Hematopoietic multipotent progenitor cell treated with erythropoietin and hydrocortisone succinate and interleukin-3 and kit ligand, for 15 days (in vitro differentiated cells): ENCODE data around the gene DUSP19.

ENCODE experiments used
- DNase-seq: peaks from one replicate; pipeline ENCODE4 v3.0.0-alpha.2; 2015; ENCODE audit warnings: low spot score

DUSP19 gene

DNA sequence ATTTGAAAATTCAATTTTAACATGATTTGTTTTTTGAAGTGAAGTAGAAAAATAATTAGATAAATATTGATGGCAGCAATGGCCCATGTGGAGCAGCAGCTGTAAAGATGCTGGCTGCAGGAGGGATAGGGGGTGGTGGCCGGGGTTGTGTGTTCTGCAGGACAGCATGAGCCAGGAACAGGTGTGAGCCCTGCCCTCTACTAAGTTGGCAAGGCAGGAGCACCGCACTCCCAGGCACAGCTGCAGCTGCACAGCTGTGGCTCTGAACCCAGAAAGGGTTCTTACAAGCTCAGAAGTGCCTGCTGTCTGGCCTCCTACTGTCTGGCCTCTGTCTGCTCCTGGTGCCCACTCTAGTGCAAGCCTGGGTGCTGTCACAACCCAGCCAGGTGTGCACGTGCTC is 10.0 kb upstream of the DUSP19 start:
- DNase-seq = no peak

DNA sequence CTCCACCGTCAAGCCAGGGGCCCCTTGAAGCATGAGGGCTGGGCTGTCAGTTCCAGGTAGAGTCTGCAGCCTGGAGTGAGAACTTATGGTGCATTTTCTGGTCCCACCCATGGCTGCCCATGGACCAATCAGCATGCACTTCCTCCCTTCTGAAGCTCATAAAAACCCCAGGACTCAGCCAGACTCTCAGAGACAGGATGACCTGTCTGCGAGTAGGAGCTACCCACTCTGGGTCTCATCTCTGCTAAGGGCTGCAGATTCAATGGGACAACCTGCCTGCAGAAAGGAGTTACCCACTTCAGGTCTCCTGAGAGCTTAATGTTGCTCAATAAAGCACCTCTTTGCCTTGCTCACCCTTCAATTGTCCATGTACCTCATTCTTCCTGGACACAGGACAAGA is 9.4 kb upstream of the DUSP19 start:
- no peak for DNase-seq

DNA sequence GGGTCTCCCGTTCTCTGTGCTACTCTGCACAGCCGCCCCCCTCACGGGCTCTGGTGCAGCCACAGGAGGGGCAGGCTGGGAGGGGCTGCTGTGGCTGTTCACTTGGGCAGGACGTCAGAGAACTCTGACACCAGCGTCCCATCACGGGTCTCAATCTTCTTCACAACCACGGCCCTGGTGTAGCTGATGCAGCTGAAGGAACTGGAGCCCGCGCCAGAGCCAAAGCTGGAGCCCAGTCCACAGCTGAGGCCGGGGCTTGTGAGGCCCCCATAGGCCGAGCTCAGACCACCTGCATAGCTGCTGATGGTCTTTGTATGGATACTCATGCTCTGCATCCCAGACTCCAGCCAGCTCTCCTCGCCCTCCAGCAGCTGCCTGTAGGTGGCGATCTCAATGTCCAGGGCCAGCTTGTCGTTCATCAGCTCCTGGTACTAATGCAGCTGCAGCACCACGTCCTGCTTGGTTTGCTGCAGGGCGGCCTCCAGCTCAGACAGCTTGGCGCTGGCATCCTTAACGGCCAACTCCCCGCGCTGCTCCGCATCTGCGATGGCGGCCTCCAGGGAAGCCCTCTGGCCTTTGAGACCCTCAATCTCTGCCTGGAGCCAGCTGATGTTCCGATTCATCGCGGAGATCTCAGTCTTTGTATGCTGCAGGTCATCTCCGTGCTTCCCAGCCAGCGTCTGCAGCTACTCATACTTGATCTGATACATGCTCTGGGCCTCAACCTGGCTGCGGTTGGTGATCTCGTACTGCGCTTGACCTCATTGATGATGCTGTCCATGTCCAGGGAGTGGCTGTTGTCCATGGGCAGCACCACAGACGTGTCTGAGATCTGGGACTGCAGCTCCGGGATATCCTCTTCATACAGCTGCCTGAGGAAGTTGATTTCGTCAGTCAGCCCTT is 7.4 kb upstream of the DUSP19 start:
- no peak for DNase-seq

DNA sequence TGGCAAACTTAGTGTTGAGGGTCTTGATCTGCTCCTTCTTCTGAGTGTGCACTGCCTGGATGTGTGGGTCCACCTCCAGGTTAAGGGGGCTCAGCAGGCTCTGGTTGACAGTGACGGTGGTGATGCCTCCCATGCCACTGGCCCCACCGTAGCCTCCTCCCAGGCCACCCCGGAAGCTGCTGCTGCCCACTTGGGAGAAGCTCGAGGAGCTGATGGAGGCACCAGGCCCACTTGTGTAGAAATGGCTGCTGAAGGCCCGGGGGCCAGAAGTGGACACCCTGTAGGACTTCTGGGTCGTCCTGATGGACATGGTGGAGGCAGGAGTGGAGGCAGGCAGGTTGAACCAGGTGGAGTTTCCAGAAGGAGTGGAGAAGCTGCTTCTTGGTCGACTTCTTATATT is 6.4 kb upstream of the DUSP19 start:
- DNase-seq = no peak

DNA sequence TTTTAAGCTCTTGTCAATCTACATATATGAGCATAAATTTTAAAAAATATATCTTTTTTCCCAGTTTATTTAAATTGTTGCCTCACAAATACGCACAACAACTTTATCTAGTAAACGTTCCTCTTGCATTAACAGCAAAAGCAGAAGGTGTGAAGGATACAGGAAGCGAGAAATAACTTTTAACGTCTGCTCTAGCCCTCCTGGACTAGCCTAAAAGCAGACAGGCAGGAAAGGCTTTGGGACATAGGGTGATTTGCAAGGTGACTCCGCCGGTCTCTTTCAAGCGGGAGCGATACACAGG is 434 bp upstream of the DUSP19 start:
- no peak for DNase-seq

DNA sequence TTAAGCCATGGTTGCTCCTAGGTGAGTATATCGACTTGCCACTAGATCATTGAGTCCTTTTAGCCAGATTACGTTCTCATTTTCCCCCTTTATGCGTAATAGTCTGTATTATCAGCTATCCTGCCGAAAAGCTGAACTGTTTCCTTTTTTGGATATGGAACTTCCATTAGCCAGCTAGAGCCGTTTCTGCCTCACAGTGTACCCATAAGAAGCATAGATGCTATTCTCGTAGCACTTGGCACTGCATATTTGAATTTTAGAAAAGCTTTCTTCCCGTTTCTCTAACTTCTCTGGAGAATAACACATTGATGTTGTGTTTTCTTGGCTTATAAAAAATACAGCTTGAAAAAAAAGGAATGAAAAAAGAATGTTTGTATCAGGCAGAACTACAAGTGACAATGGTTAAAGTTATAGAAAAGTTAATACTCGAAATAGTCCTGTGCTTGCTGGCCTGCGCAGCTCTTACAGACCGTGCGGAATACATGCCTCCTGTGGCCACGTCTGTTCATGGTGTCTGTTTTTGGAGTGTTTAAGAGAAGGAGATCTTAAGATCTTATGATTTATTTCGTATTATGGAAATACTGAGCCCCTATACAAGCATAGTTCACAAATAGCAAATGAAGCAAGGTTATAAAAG is 710 bp downstream of the DUSP19 start:
- no peak for DNase-seq

DNA sequence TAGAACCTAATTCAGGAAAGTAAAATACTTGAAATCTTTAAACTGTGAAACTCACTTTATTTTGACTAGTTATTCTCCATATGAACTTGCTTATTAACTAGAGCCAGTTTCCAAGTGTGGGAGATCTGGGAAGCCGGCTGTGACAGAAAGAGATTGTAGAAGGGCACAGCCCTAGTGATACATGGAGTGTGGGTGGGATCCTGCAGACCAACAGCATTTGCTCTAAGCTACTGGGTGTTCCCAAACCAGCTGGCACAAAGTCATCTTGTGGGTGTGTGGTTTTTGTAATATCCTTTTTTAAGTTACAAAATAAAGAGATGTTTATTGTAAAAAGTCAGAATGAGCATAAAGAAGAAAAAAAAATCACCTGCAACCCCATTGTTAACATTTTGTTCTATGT is 3.4 kb downstream of the DUSP19 start:
- DNase-seq = no peak

DNA sequence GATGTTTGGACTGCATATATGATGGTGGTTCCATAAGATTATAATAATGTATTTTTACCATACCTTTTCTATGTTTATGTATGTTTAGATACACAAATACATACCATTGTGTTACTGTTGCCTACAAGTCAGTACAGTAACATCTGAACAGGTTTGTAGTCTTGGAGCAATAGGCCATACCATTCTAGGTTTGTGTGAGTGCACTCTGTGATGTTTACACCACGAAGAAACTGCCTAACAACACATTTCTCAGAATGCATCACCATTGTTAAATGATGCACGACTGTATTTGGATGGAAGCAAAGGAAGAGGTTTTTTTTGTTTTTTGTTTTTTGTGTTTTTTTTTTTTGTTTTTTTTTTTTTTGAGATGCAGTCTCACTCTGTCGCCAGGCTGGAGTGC is 9.5 kb downstream of the DUSP19 start:
- DNase-seq = no peak

DNA sequence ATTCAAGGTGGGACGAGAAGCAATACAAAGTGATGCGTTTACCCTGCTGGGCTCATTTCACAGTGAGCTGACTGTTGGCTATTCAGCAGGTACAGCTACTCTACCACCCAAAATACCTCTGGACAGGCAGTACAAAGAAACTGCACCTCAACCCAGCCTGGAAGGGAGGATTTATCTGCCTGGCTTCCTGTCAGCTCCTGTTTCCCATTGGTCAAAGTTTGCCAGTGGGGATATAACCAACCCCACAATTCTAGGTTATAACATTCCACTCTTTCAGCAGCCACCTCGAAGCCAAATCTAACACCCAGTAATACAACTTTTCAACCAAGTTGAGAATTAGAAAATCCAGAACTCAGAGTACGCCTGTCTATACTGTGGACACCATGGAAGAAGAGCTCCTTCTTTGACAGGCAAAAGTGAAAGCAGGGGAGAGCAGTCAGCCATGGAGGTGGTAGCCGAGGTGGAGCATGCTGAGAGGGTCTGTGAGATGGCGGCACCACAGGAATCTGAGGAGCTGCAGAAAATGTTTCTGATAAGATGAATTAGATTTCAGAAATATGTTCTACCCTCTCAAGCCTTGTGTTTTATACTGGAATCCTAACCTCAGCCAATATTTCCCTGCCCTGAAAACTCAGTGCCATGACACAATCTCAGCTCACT is 10.8 kb downstream of the DUSP19 start:
- DNase-seq = no peak

DNA sequence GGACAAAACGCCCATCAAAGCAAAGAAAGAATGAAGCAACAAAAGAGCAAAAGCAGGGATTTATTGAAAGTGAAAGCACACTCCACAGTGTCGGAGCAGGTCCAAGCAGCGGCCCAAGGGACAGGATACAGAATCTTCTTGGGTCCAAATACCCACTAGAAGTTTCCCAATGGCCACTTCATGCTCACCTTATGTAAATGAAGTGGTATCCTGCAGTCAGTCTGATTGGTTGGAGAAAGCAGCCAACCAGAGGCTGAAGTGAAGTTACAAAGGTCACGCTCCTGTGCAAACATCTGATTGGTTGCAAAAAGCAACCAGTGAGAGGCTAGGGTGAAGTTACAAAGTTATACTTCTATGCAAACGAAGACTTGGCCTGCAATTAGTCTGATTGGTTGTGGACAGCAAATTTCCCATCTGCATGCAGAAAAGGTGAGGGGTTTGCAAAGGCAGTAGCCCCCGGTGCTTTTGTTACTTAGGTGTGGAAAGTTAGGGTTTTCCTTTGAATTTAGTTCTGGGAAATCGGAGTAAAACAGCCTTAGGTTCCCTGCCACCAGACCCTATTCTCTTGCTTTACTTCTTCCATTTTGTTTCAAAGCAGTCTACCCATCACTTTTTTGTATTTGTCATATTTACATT is 12.9 kb downstream of the DUSP19 start:
- DNase-seq = no peak

DNA sequence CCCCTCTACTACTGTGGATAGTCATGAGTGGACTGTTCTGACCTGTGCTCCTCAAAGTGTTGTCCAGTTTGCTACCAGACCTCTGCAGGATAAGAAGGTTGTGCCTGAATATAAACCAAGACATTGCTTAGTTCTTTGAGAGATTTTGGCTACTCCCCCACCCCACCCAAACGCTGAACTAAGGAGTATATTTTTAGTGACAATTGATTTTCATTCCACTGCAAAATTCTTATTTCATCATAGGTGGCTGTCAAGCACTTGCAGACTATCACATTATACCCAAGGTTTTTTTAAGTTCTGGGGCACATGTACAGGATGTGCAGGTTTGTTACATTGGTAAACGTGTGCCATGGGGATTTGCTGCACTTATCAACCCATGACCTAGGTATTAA is 13.4 kb downstream of the DUSP19 start:
- no peak for DNase-seq

DNA sequence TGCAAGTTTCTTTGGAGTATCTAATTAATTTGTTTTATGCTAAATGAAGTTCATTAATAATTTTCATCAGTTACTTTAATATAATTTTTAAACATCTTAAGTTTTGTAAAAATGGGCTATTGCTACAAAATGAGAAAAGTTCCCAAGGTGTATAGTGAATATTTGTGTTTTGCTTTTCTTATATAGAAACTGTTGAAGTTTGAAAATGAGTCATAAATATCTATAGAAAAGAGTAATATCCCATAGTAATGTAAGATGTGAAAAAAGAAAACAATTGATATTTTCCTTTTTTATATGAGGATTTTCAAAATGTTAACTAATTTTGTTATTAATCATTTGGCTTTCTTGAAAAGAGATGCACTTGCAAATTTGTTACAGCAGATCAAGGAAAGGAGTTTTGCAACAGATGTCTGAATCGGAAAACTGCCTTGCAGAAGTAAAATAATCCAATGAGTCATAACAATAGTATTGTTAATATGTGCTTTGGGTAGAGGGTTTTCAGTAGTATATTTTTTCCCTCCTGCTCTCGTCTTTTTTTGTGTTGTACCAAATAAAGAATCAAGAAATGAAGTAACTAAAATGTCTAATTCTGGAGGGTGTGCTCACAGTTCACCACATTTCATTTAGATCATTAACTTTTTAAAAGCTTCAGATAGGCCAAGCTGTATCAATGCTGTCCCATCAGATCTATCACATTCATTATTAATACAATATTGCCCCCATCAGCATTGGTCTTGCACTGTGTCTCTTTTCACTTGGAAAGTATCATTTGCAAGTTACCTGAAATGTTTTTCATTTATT is 15.5 kb downstream of the DUSP19 start:
- DNase-seq = no peak

DNA sequence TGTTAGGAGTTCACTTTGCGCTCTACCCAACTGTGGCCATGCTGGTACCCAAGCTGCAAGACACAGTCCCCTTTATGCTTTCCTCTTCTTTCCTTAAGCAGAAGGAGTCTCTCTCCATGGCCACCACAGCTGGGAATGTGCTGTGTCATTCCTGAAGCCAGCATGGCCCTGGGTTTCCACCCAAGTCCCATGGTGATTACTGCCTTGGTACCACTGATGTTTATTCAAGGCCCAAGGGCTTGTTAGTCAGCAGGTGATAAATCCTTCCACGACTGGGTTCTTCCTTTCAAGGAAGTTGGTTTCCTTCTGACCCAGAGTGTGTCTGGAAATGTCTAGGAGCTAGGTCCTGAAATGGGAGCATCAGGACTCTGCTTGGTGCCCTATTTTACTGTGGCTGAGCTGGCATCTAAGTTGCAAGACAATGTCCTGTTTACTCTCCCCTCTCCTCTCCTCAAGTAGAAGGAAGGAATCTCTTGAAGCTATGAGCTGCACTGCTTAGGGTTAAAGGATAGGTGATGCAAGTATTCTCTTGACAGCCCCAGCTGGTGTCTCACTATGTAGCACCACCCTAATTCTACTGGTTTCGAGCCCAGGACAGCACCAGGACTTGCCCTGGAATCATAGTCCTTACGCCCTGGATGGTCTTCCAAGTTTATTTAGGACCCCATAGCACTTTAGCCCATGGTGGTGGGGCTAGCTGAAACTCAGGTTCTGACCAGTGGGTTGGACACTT is 27.0 kb downstream of the DUSP19 start:
- DNase-seq = no peak

DNA sequence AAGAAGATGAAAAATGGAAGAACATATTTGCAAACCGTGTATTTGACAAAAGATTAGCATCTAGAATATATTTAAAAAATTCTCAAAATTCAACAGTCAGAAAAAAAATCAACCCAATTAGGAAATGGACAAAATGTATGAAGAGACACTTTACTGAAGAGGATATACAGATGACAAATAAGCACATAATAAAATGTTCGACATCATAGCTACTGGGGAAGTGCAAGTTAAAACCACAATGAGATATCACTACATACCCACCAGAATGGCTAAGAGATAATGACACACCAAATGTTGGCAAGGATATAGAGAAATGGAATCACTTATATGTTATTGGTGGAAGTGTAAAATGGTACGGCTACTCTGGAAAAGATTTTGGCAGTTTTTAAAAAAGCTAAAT is 34.0 kb downstream of the DUSP19 start:
- no peak for DNase-seq

DNA sequence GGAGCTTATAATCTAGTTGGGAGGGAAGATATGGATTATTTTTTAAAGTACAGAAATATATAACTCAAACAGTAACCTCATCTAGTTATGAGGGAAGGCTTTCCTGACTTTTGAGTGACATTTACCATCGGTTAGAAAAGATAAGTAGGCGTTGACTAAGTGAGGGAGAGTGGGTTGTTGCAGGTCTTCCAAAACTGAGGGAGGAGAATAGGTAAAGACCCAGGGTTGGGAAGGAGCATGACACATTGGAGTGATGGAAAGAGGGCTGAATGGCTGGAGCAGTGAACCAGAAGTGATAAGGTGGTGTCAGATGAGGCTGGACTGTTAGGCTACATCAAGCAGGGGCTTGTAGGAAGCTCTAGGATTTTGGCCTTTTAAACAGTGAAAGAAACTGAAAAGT is 35.1 kb downstream of the DUSP19 start:
- DNase-seq = no peak

DNA sequence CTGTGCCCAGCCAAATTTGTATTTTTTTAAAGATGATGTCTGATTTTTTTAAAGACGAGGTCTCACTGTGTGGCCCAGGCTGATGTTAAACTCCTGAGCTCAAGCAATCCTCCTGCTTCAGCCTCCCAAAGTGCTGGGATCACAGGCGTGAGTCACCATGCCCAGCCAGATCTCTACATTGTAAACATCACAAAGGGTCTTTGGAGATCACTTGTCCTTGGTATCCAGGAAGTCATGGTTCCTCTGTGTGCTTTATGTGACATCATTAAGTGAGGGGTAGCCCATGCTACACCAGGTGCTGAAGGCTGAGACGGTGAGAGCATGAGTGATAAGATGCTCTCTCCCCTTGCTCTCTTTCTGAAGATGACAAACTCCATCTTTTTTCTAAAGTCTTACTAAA is 38.7 kb downstream of the DUSP19 start:
- no peak for DNase-seq

DNA sequence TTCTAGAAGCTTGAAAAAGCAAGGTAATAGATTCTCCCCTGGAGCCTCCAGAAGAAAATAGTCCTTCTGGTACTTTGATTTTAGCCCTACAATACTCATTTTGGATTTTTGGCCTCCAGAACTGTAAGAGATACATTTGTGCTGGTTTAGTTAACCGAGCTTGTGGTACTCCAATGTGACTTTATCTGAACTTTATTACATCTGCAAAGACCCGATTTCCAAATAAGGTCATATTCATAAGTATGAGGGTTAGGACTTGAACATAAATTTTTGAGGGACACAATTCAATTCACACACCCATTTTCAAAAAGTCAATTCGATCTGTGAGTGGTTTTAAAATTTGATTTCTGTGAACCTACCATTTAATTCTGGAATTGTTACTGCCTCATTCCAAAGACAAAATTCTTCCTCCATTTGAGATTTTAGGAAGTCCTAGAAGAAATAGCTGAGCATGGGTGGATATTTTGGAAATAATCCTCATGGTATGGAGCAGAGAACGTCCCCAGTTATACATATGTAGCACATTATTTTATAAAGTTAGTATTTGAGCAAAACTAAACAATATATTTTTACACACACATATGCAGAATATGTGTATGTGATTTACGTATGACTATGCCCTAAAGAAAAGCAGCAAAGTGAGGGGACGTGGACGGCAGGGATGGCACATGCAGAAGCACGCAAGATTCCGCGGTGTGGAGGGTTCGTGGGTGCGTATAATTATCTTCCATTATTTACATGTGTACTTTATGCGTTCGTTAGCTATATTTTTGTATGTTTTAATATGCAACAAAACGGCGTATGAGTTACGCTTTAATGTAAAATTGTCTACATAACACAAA is 44.8 kb downstream of the DUSP19 start:
- DNase-seq = no peak

DNA sequence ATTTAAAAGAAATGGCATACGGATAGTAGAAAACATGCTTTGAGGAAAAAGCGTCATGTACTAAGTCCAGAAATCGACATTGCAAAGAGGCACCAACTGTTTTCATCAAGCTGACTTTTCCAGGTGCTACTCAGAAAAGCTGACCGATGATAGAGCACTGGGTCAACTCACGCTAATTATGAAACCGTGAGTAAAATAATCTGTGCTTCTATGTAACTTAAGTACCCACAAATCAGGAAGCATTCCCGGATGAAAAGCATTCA is 45.3 kb downstream of the DUSP19 start:
- no peak for DNase-seq

DNA sequence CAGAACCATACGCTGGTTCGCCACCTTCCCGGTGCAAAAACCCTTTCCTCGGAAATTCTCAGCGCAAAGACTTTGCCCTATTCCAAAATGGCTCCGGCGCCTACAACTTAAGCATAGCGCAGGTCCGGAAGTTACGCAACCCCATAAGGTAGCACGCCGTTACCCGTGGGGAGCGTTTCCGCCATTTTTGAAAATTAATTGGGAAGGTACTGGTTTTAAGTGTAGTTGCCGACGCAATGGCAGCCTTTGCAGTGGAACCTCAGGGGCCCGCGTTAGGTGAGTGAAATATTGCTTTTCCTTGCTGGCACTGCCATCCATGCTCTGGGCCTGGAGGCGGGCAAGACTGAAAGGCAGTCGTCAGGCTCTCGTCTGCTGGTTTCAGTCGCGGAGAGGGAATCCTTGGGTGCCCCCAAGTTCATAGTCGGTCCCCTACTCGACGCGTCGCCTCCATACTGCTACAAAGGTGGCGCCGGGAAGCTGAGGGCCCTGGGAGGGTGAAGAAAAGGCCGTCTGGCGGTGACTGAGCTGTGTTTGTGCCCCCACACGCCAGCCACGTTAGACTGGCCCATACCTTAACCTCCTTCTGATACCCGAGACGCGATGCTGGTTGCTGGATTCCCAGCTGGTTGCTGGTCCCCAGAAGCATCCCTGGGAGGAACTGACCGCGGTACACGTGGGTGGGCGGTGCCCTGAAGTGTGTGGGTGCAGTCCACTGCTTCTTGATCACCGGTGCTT is 45.8 kb downstream of the DUSP19 start, which contains the start of gene NUP35:
Gene NUP35, plus strand, starts transcription at position 222 of the 735 bp plus-strand sequence. Its CDS starts 15 bp downstream, at position 237.
- DNase-seq = peak; percentile 90

DNA sequence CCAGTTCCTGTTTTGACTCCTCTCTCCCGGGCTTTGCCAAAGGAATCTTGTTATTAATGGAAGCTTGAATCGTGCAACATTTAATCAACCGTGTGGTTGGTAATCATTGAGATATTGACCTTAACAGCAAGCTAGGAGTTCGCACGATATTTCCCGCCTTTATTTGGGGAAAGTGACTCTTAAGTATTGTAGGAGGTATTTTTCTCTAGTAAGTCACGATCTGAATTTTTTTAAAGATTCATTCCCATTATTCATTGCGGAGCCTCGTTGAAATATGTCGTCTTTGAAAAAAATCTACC is 46.4 kb downstream of the DUSP19 start:
- DNase-seq = no peak
